Lower leg skin (tissue), 4 donors: Measurements from ENCODE around the gene IGDCC3. TPM values are rescaled to one million over a fixed set of nuclear protein-coding genes. Genes with fewer than 3 reads are reported as not detected.

Experiments used
- DNase-seq, 2 donors: peaks; one replicate each; pipeline ENCODE4 v3.0.0-alpha.2; 2019; ENCODE audit warnings: low spot score in 2 of 2
- H3K4me3 ChIP-seq: fragments of 200-600 bp; sonication (generic); 2 replicates; pipeline ENCODE4 v1.5.1; 2017; ENCODE audit warnings: mild to moderate bottlenecking, low read depth; ENCODE audit not compliant: poor library complexity, severe bottlenecking
- CTCF ChIP-seq, 3 donors: fragments of 450-650 bp; IDR thresholded peaks; one replicate each; pipeline ENCODE4 v1.5.1; 2016; ENCODE audit warnings: antibody characterized with exemption in 3 of 3, mild to moderate bottlenecking in 3 of 3, moderate library complexity in 2 of 3
- POLR2A ChIP-seq, 2 donors: fragments of 450-650 bp; IDR thresholded peaks; one replicate each; pipeline ENCODE4 v1.6.1; 2016 to 2017; ENCODE audit warnings: antibody characterized with exemption in 2 of 2, mild to moderate bottlenecking in 1 of 2, moderate library complexity in 1 of 2
- WGBS, 2 donors: methylation state at CpG; one replicate each; pipeline ENCODE4 v1.1.5; 2018; 5-methylcytosine and 5-hydroxymethylcytosine counted together
- intact Hi-C: fragments of 100-400 bp; cut with DNase I; formaldehyde crosslinking; loops from one replicate; pipeline ENCODE4 v1.15.0; 2023; ENCODE audit warnings: low total_unique reads
- total RNA-seq, 4 donors: library from RNA; depleted of rRNA; stranded (reverse); fragments of >200 nt; gene quantifications; one replicate each; pipeline ENCODE4 v1.1.0, GENCODE V29; 2016

IGDCC3 gene
- total RNA-seq, 4 donors from 2014 or later, result not detected

GRCh38 chr15:65382146-65382491 is 4.3 kb upstream of the IGDCC3 start:
- no peak for TF ChIP-seq POLR2A (IDR thresholded peaks at IDR 0.05)
- TF ChIP-seq CTCF (IDR thresholded peaks at IDR 0.05), result no peak
- DNase-seq, result no peak
- H3K4me3 ChIP-seq, result no peak overlapping the region
- 73 to 74% methylated on average over 6 of the region's 6 CpGs for WGBS, 2 donors
- intact Hi-C loops, result no loop called here

- intact Hi-C loops, result no loop called here
- H3K4me3 ChIP-seq, result no peak overlapping the region
- TF ChIP-seq POLR2A (IDR thresholded peaks at IDR 0.05) (no peak), CTCF (IDR thresholded peaks at IDR 0.05) (no peak)
- WGBS, 2 donors, result 81 to 83% methylated on average over 1 of the region's 1 CpG
- DNase-seq, result no peak
Observed at GRCh38 chr15:65381445-65382145, 3.8 kb upstream of the IGDCC3 start.

- H3K4me3 ChIP-seq, result no peak overlapping the region
- TF ChIP-seq POLR2A (IDR thresholded peaks at IDR 0.05), result no peak
- no peak for TF ChIP-seq CTCF (IDR thresholded peaks at IDR 0.05)
- intact Hi-C loops, result no loop called here
- no peak for DNase-seq
- WGBS, 2 donors, result 83 to 85% methylated on average over 2 of the region's 2 CpGs
Observed at GRCh38 chr15:65379986-65380385, 2.2 kb upstream of the IGDCC3 start.

- DNase-seq, result no peak
- intact Hi-C loops, result no loop called here
Observed at GRCh38 chr15:65377105-65377975, 462 bp downstream of the IGDCC3 start.

GRCh38 chr15:65376767-65377104 is 1.1 kb downstream of the IGDCC3 start:
- no peak for DNase-seq
- TF ChIP-seq POLR2A (IDR thresholded peaks at IDR 0.05), result no peak
- TF ChIP-seq CTCF (IDR thresholded peaks at IDR 0.05), result no peak
- 1% methylated on average over 21 of the region's 21 CpGs for WGBS, 2 donors
- H3K4me3 ChIP-seq, result peak overlapping the region; percentile 16
- intact Hi-C loops, result no loop called here

More at GRCh38 chr15:65377105-65377975, 462 bp downstream of the IGDCC3 start:
- WGBS, 2 donors, result 0% methylated on average over 56 to 61 of the region's 99 CpGs
- TF ChIP-seq CTCF (IDR thresholded peaks at IDR 0.05) (no peak), POLR2A (IDR thresholded peaks at IDR 0.05) (no peak)
- H3K4me3 ChIP-seq, result peak overlapping the region; percentile 16
